Endodermal cell (in vitro differentiated cells): ENCODE results near the gene DYNLT1. TPM values are rescaled to one million over a fixed set of nuclear protein-coding genes. Genes with fewer than 3 reads are reported as not detected.
A peak's percentile ranks its signal among the peaks of the same experiment; 100 is the strongest.
"Not testable (repeated sequence)": the region's sequence is repeated elsewhere in the genome, so short reads cannot be mapped to it uniquely, and the experiment has no call there.

Experiments
- DNase-seq: peaks from one replicate; pipeline ENCODE4 v3.0.0-alpha.2; 2017
- H3K27ac ChIP-seq: 2 replicates; pipeline ENCODE4 v1.5.1; 2013; ENCODE audit warnings: mild to moderate bottlenecking, low read depth, low read length, moderate library complexity
- H3K27me3 ChIP-seq: 2 replicates; pipeline ENCODE4 v1.6.1; 2013; ENCODE audit warnings: mild to moderate bottlenecking, low read length, moderate library complexity; ENCODE audit not compliant: insufficient read depth, control insufficient read depth, poor library complexity, severe bottlenecking
- H3K36me3 ChIP-seq: 2 replicates; pipeline ENCODE4 v1.7.0; 2013; ENCODE audit warnings: mild to moderate bottlenecking, low read length, moderate library complexity; ENCODE audit not compliant: control insufficient read depth, insufficient read depth
- H3K4me1 ChIP-seq: one replicate; pipeline ENCODE4 v1.7.0; 2013; ENCODE audit warnings: low read length; ENCODE audit not compliant: control insufficient read depth, insufficient read depth
- H3K4me3 ChIP-seq: 2 replicates; pipeline ENCODE4 v1.5.1; 2013; ENCODE audit warnings: mild to moderate bottlenecking, low read length, moderate library complexity
- H3K9ac ChIP-seq: 2 replicates; pipeline ENCODE4 v1.6.1; 2013; ENCODE audit warnings: mild to moderate bottlenecking, low read length, moderate library complexity; ENCODE audit not compliant: poor library complexity, severe bottlenecking; ENCODE audit errors: extremely low read depth
- H3K9me3 ChIP-seq: 2 replicates; pipeline ENCODE4 v1.6.1; 2013; ENCODE audit warnings: mild to moderate bottlenecking, low read length, moderate library complexity; ENCODE audit not compliant: control insufficient read depth
- H3K27ac Mint-ChIP-seq: 2 replicates; pipeline ENCODE4 v1.8.0; 2020; ENCODE audit warnings: mixed read lengths
- H3K27me3 Mint-ChIP-seq: 2 replicates; pipeline ENCODE4 v1.8.0; 2021; ENCODE audit warnings: mild to moderate bottlenecking, mixed read lengths; ENCODE audit not compliant: insufficient read depth
- H3K36me3 Mint-ChIP-seq: 2 replicates; pipeline ENCODE4 v1.8.0; 2020; ENCODE audit warnings: low read depth, mixed read lengths
- H3K4me1 Mint-ChIP-seq: 2 replicates; pipeline ENCODE4 v1.8.0; 2020; ENCODE audit warnings: mixed read lengths
- H3K4me3 Mint-ChIP-seq: 2 replicates; pipeline ENCODE4 v1.8.0; 2020; ENCODE audit warnings: mild to moderate bottlenecking, moderate library complexity, mixed read lengths
- H3K9me3 Mint-ChIP-seq: 2 replicates; pipeline ENCODE4 v1.8.0; 2020; ENCODE audit warnings: mild to moderate bottlenecking, mixed read lengths
- WGBS, 2 experiments: methylation state at CpG; one replicate each; pipeline versions ENCODE4 v1.1.5 to v1.1.7; 2013; ENCODE audit warnings: missing lambda C conversion rate in 2 of 2, mixed read lengths in 1 of 2; ENCODE audit not compliant: insufficient coverage in 1 of 2, insufficient read length in 1 of 2; 5-methylcytosine and 5-hydroxymethylcytosine counted together
- total RNA-seq, 2 donors: library from RNA; stranded (reverse); fragmentation: NEBNext Ultra II Directional in 1 of 2; extraction: Animal tissue kit (Norgen Biotek cat#: 25700) in 1 of 2; gene quantifications; 2 replicates in 1 of 2; 3 replicates in 1 of 2; pipeline ENCODE4 v1.2.1, GENCODE V29; 2021
- TF ChIP-seq, protein P1 (sequence below): fragments of 200-600 bp; sonication (generic); conservative IDR thresholded peaks from 2 replicates; pipeline ENCODE4 v1.5.0; 2021; ENCODE audit warnings: antibody characterized with exemption, mild to moderate bottlenecking

Gene DYNLT1
- total RNA-seq, 2 donors from 2014 or later: 112 to 148 TPM

DNA sequence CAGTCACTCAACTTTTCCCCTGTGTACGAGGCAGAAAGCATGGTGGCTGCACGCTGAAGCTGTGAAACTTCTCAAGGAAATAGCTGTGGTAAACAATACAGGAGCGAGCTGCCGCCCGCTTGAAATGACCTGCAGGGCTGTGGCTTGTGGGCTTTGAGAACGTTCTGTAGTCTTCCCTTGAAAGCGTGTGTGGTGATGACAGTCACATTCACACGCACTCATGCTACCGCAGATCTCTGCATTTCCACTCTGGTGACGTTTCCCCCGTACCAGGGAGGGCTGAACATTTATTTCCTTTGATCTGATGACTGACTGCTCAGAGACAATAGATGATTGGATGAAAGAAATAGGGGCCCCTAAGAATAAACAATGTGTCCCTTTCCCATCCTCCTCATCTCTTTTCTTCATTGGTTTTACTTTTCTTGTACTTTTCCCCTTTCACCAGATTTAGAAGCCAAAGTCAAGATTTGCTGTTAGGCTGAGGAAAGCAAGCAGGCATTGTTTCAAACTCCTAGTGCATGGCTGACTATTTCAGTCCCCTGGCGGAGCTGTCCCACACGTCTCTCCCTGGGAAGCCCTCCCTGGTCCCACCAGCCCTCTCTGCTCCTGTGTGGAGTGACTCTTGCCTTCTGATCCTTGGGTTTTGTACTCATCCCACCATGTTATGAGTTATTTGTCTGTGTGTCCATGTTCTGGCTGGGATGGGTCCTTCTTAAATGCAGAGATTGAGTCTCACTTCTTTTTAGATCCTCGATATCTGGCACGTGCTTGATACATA lies 9.2 kb upstream of the DYNLT1 start:
- Histone ChIP-seq H3K27me3 (no peaks in the 10 kb centered on the region), H3K9ac (no peak overlapping the region), H3K9me3 (no peaks in the 10 kb centered on the region), H3K4me3 (no peak overlapping the region), H3K27ac (no peak overlapping the region), H3K4me1 (no peaks in the 10 kb centered on the region), H3K36me3 (no peaks in the 10 kb centered on the region)
- no peaks in the 10 kb centered on the region for H3K27me3 Mint-ChIP-seq
- H3K9me3 Mint-ChIP-seq: no peaks in the 10 kb centered on the region
- WGBS, 2 experiments: 91 to 92% methylated on average over 15 of the region's 15 CpGs
- no peak overlapping the region for H3K4me3 Mint-ChIP-seq
- H3K4me1 Mint-ChIP-seq: peaks cover 8% of the 10 kb centered on the region
- TF ChIP-seq, protein P1, sequence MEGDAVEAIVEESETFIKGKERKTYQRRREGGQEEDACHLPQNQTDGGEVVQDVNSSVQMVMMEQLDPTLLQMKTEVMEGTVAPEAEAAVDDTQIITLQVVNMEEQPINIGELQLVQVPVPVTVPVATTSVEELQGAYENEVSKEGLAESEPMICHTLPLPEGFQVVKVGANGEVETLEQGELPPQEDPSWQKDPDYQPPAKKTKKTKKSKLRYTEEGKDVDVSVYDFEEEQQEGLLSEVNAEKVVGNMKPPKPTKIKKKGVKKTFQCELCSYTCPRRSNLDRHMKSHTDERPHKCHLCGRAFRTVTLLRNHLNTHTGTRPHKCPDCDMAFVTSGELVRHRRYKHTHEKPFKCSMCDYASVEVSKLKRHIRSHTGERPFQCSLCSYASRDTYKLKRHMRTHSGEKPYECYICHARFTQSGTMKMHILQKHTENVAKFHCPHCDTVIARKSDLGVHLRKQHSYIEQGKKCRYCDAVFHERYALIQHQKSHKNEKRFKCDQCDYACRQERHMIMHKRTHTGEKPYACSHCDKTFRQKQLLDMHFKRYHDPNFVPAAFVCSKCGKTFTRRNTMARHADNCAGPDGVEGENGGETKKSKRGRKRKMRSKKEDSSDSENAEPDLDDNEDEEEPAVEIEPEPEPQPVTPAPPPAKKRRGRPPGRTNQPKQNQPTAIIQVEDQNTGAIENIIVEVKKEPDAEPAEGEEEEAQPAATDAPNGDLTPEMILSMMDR: no peak
- H3K36me3 Mint-ChIP-seq: no peaks in the 10 kb centered on the region
- DNase-seq: peak; percentile 48
- no peak overlapping the region for H3K27ac Mint-ChIP-seq

DNA sequence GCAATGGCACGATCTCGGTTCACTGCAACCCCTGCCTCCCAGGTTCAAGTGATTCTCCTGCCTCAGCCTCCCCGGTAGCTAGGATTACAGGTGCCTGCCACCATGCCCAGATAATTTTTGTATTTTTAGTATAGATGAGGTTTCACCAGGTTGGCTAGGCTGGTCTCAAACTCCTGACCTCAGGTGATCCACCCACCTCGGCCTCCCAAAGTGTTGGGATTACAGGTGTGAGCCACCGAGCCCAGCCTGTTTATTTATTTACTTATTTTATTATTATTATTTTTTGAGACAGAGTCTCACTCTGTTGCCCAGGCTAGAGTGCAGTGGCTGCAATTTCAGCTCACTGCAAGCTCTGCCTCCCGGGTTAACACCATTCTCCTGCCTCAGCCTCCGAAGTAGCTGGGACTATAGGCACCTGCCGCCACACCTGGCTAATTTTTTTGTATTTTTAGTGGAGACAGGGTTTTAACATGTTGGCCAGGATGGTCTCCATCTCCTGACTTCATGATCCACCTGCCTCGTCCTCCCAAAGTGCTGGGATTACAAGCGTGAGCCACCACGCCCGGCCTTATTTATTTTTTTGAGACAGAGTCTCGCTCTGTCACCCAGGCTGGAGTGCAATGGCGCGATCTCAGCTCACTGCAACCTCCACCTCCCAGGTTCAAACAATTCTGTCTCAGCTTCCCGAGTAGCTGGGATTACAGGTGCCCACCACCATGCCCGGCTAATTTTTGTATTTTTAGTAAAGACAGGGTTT lies 7.6 kb upstream of the DYNLT1 start:
- not testable (repeated sequence) for H3K36me3 ChIP-seq, H3K4me1 ChIP-seq, H3K9me3 ChIP-seq, H3K27me3 ChIP-seq, H3K9ac ChIP-seq, H3K4me3 ChIP-seq, H3K36me3 Mint-ChIP-seq, H3K27me3 Mint-ChIP-seq, H3K9me3 Mint-ChIP-seq, H3K4me1 Mint-ChIP-seq, H3K4me3 Mint-ChIP-seq, H3K27ac ChIP-seq, H3K27ac Mint-ChIP-seq
- 92 to 95% methylated on average over 11 to 16 of the region's 17 CpGs for WGBS, 2 experiments
- DNase-seq: peak; percentile 6

DNA sequence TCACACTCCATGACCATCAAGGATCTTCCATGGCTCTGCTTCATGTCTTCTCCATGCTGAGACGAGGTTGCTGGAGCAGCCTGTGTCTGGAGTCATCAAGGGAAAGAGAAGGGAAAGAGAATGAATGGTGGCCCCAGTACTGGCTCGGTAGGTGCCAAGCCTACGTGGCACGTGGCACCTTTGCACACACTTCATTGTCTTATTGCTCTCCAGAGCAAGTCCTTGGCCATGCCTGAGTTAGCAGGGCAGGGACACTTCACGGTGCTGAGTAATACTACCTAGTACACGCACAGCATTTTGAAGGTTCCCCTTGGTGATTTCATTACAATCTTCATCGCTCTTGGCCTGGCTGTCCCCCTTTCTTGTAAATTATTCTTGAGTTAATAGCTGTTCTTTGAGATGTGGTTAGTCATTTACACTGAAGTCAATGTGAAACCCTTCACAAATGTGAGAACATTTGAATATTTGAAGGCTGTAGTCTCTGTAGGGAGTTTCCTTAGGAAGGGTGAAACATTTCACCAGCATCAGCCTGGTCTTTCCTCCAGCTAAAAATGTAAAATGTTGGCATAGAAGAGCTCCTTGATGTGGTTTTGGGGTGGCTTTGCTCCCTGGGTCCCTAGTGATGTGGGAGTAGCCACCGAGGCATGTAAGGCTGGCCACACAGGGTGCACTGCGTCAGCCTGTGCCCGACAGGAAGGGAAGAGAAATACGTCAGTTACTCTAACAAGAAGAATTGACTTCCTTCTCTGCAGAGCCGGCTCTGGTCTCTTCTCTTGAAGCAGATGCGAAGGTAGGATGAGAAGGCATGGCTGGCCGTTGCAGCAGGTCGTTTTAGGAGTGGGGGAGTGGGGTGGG lies 5.0 kb upstream of the DYNLT1 start, which contains the start of gene SYTL3:
TSS of gene SYTL3 (plus strand) at position 766 of the 855 bp plus-strand sequence. CDS start 13,215 bp downstream, outside the sequence.
- H3K9me3 ChIP-seq: no peaks in the 10 kb centered on the region
- TF ChIP-seq, protein P1: no peak
- Mint-ChIP-seq H3K9me3 (no peaks in the 10 kb centered on the region), H3K4me1 (peaks cover 17% of the 10 kb centered on the region), H3K4me3 (no peak within 1 kb of the TSS), H3K27me3 (peaks cover 25% of the 10 kb centered on the region), H3K36me3 (no peaks in the 10 kb centered on the region), H3K27ac (no peak within 1 kb of the TSS)
- WGBS, 2 experiments: 77 to 81% methylated on average over 8 to 15 of the region's 15 CpGs
- no peaks in the 10 kb centered on the region for H3K36me3 ChIP-seq
- H3K4me1 ChIP-seq: no peaks in the 10 kb centered on the region
- DNase-seq: peak; percentile 31
- peaks cover 11% of the 10 kb centered on the region for H3K27me3 ChIP-seq
- H3K4me3 ChIP-seq: no peak within 1 kb of the TSS
- H3K9ac ChIP-seq: no peak within 1 kb of the TSS
- no peak within 1 kb of the TSS for H3K27ac ChIP-seq
